ENCODE data around the gene PRDM4.

PRDM4 gene

GRCh38 chr12:107778383-107779025 lies 17.6 kb upstream of the PRDM4 start:
- Histone ChIP-seq H3K4me3 (ENCODE audit: low read depth in 1 of 2, low read length in 1 of 2) (no peak overlapping the region), H3K27ac (no peak overlapping the region), H3K36me3 (no peaks in the 10 kb centered on the region), H3K9me3 (no peaks in the 10 kb centered on the region), H3K27me3 (peaks cover 49% of the 10 kb centered on the region), H3K4me1 (ENCODE audit: control insufficient read depth in 1 of 2, insufficient read depth in 1 of 2, low read depth in 1 of 2, low read length in 1 of 2) (peaks cover 10 to 24% of the 10 kb centered on the region in 2 experiments)
- no peak for TF ChIP-seq CTCF (IDR thresholded peaks at IDR 0.05)

- peaks cover 72% of the 10 kb centered on the region for H3K27me3 ChIP-seq
- H3K4me3 ChIP-seq (ENCODE audit: low read depth in 1 of 2, low read length in 1 of 2): no peak overlapping the region
- no peak for TF ChIP-seq CTCF (IDR thresholded peaks at IDR 0.05)
- no peaks in the 10 kb centered on the region for H3K9me3 ChIP-seq
- H3K4me1 ChIP-seq (ENCODE audit: control insufficient read depth in 1 of 2, insufficient read depth in 1 of 2, low read depth in 1 of 2, low read length in 1 of 2): peaks cover 9 to 20% of the 10 kb centered on the region in 2 experiments
- no peaks in the 10 kb centered on the region for H3K36me3 ChIP-seq
- no peak overlapping the region for H3K27ac ChIP-seq
Observed at GRCh38 chr12:107776171-107776570, 15.2 kb upstream of the PRDM4 start.

DNA sequence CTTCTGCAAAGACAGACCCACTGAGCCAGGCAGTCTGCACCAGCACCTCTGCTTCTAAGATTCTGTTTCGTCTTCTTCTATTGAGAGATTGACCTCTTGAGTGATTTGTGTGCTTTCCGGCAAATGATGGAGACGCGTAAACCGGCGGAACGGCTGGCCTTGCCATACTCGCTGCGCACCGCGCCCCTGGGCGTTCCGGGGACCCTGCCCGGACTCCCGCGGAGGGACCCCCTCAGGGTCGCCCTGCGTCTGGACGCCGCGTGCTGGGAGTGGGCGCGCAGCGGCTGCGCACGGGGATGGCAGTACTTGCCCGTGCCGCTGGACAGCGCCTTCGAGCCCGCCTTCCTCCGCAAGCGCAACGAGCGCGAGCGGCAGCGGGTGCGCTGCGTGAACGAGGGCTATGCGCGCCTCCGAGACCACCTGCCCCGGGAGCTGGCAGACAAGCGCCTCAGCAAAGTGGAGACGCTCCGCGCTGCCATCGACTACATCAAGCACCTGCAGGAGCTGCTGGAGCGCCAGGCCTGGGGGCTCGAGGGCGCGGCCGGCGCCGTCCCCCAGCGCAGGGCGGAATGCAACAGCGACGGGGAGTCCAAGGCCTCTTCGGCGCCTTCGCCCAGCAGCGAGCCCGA lies 14.3 kb upstream of the PRDM4 start:
- Histone ChIP-seq H3K9me3 (no peaks in the 10 kb centered on the region), H3K4me3 (ENCODE audit: low read depth in 1 of 2, low read length in 1 of 2) (no peak overlapping the region), H3K36me3 (no peaks in the 10 kb centered on the region), H3K27ac (no peak overlapping the region), H3K27me3 (peaks cover 78% of the 10 kb centered on the region), H3K4me1 (ENCODE audit: control insufficient read depth in 1 of 2, insufficient read depth in 1 of 2, low read depth in 1 of 2, low read length in 1 of 2) (peaks cover 9 to 19% of the 10 kb centered on the region in 2 experiments)
- TF ChIP-seq CTCF (IDR thresholded peaks at IDR 0.05): no peak

GRCh38 chr12:107774349-107775029 lies 13.6 kb upstream of the PRDM4 start, which contains the start of gene ASCL4:
ASCL4 (plus strand) TSS chr12:107774704; CDS start chr12:107775219, 515 bp downstream.
- Histone ChIP-seq H3K27me3 (peaks cover 78% of the 10 kb centered on the region), H3K4me1 (ENCODE audit: control insufficient read depth in 1 of 2, insufficient read depth in 1 of 2, low read depth in 1 of 2, low read length in 1 of 2) (peaks cover 9 to 12% of the 10 kb centered on the region in 2 experiments), H3K36me3 (no peaks in the 10 kb centered on the region), H3K27ac (no peak within 1 kb of the TSS), H3K9me3 (no peaks in the 10 kb centered on the region), H3K4me3 (ENCODE audit: low read depth in 1 of 2, low read length in 1 of 2) (no peak within 1 kb of the TSS)
- no peak for TF ChIP-seq CTCF (IDR thresholded peaks at IDR 0.05)

GRCh38 chr12:107767466-107767865 lies 6.5 kb upstream of the PRDM4 start:
- no peaks in the 10 kb centered on the region for H3K36me3 ChIP-seq
- H3K27ac ChIP-seq: no peak overlapping the region
- TF ChIP-seq CTCF (IDR thresholded peaks at IDR 0.05): no peak
- peaks cover 23% of the 10 kb centered on the region for H3K27me3 ChIP-seq
- H3K9me3 ChIP-seq: no peaks in the 10 kb centered on the region
- H3K4me3 ChIP-seq (ENCODE audit: low read depth in 1 of 2, low read length in 1 of 2): no peak overlapping the region
- no peaks in the 10 kb centered on the region for H3K4me1 ChIP-seq (ENCODE audit: control insufficient read depth in 1 of 2, insufficient read depth in 1 of 2, low read depth in 1 of 2, low read length in 1 of 2)

All from neutrophil (primary cell).